HUES64 (cell line): ENCODE results near the gene AHRR.
"Not testable (repeated sequence)": the region's sequence is repeated elsewhere in the genome, so short reads cannot be mapped to it uniquely, and the experiment has no call there.

Experiments
- H3K27ac ChIP-seq: 2 replicates; pipeline ENCODE4 v1.7.0; 2013; ENCODE audit warnings: low read depth, low read length, inconsistent platforms
- H3K27me3 ChIP-seq: 2 replicates; pipeline ENCODE4 v1.6.1; 2013; ENCODE audit warnings: mild to moderate bottlenecking, low read length; ENCODE audit not compliant: insufficient read depth
- H3K36me3 ChIP-seq: 2 replicates; pipeline ENCODE4 v1.6.1; 2013; ENCODE audit warnings: mild to moderate bottlenecking, low read length; ENCODE audit not compliant: insufficient read depth
- H3K4me1 ChIP-seq: 2 replicates; pipeline ENCODE4 v1.6.1; 2013; ENCODE audit warnings: mild to moderate bottlenecking, low read length, moderate library complexity; ENCODE audit not compliant: insufficient read depth
- H3K4me3 ChIP-seq: 2 replicates; pipeline ENCODE4 v1.5.1; 2013; ENCODE audit warnings: mild to moderate bottlenecking, low read length, moderate library complexity
- H3K9ac ChIP-seq: 2 replicates; pipeline ENCODE4 v1.6.1; 2013; ENCODE audit warnings: mild to moderate bottlenecking, low read depth, low read length
- H3K9me3 ChIP-seq: 2 replicates; pipeline ENCODE4 v1.6.1; 2013; ENCODE audit warnings: low read depth, low read length; ENCODE audit not compliant: insufficient read depth
- WGBS: fragments of 150-250, 120-280 bp; methylation state at CpG from one replicate; pipeline ENCODE4 v1.1.7; 2013; ENCODE audit warnings: missing lambda C conversion rate; 5-methylcytosine and 5-hydroxymethylcytosine counted together

The AHRR gene

GRCh38 chr5:398475-399295, 77.2 kb downstream of the AHRR start:
- Histone ChIP-seq H3K27me3 (peaks cover 12% of the 10 kb centered on the region), H3K4me3 (no peak overlapping the region), H3K9me3 (no peaks in the 10 kb centered on the region), H3K27ac (no peak overlapping the region; the same call in 1 of the 2 replicates), H3K4me1 (peaks cover 13% of the 10 kb centered on the region), H3K36me3 (no peaks in the 10 kb centered on the region), H3K9ac (no peak overlapping the region)
- WGBS, result 91% methylated on average over 35 of the region's 35 CpGs

GRCh38 chr5:399296-400281, 78.1 kb downstream of the AHRR start:
- Histone ChIP-seq H3K4me3 (peak overlapping the region; percentile 28), H3K27me3 (peaks cover 12% of the 10 kb centered on the region), H3K4me1 (peaks cover 13% of the 10 kb centered on the region), H3K36me3 (no peaks in the 10 kb centered on the region), H3K9me3 (no peaks in the 10 kb centered on the region), H3K27ac (peak overlapping the region; percentile 80), H3K9ac (peak overlapping the region; percentile 61)
- 49% methylated on average over 44 of the region's 45 CpGs for WGBS

DNA sequence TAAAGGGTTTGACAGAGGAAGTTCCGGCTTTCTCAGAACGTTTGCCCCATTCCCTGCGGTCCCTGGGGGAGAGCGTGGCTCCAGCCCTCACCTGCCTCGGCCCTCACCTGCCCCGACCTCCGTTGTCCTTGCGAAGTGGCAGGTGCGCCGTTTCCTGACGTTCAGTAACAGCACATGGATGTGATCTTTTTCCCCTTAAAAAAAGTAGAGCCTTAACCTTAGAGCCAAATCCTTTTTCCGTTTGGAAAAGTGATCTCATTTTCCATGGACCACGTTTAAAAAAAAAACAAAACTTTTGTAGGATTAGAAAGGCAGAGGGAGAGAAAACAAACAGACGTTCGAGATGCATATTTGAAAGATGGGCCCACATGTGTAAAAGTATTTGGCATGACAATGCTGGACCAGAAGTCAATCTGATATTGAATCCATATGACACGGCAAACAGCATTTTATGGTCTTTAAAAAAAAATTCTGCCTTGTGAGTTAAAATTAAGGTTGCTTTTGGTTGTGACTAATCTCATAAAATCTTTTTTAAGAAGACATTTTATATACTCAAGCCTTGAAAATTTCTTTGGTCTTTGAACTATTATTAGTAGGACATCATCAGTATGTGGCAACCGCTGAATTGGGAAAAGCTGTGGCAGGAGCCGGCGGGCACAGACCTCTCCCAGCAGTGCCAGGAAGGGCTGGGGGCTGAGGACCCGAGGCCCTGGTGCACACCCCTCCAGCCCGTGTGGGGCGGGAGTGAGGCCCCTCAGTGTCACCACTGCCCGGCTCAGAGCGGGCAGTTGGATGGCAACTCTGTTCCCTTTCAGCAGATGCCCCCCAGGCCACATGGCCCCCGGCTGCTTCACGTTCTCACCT, 79.0 kb downstream of the AHRR start:
- H3K9ac ChIP-seq, result peak overlapping the region; percentile 61
- H3K27me3 ChIP-seq, result peaks cover 12% of the 10 kb centered on the region
- H3K4me1 ChIP-seq, result peaks cover 13% of the 10 kb centered on the region
- WGBS, result 72% methylated on average over 26 of the region's 26 CpGs
- no peaks in the 10 kb centered on the region for H3K36me3 ChIP-seq
- no peaks in the 10 kb centered on the region for H3K9me3 ChIP-seq
- peak overlapping the region; percentile 28 for H3K4me3 ChIP-seq
- peak overlapping the region; percentile 80 for H3K27ac ChIP-seq

GRCh38 chr5:401146-402034, 79.9 kb downstream of the AHRR start:
- H3K9ac ChIP-seq, result no peak overlapping the region
- H3K4me3 ChIP-seq, result no peak overlapping the region
- H3K36me3 ChIP-seq, result no peaks in the 10 kb centered on the region
- H3K27me3 ChIP-seq, result peaks cover 12% of the 10 kb centered on the region
- 92% methylated on average over 24 of the region's 24 CpGs for WGBS
- H3K4me1 ChIP-seq, result peaks cover 13% of the 10 kb centered on the region
- no peak overlapping the region for H3K27ac ChIP-seq
- H3K9me3 ChIP-seq, result no peaks in the 10 kb centered on the region

GRCh38 chr5:402219-402614, 80.7 kb downstream of the AHRR start:
- Histone ChIP-seq H3K4me1 (peaks cover 13% of the 10 kb centered on the region), H3K27me3 (peaks cover 12% of the 10 kb centered on the region)
- not testable (repeated sequence) for H3K4me3 ChIP-seq, H3K9me3 ChIP-seq, H3K9ac ChIP-seq, H3K27ac ChIP-seq, H3K36me3 ChIP-seq
- WGBS, result 95% methylated on average over 17 of the region's 17 CpGs

DNA sequence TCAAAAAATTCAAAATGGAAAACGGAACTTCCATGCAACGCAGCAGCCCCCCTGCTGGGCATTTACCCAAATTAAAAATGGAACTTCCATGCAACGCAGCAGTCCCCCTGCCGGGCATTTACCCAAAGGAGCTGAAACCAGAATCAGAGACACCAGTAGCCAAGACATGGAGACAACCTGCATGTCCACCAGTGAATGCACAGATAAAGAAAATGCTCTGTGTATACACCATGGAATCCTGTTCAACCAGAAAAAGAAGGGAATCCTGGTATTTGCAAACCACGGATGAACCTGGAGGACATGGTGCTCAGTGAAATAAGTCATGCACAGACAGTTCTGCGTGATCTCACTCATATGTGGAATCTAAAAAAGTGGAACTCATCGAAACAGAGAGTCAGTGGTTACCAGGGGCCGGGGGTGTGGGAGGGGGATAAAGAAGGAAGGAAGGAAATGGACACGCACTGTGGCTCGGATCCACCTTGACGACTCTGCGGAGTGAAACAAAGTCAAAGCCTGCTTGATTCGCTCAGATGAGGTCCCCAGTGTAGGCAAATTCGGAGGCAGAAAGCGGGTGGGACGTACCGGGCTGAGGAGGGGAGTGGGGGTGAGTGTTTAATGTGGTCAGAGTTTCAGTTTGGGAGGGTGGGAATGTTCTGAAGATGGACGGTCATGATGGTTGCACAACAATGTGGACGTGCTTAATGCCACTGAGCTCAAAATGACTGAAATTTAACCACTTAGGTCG, 81.3 kb downstream of the AHRR start:
- Histone ChIP-seq H3K4me3 (no peak overlapping the region), H3K9ac (no peak overlapping the region), H3K4me1 (peaks cover 13% of the 10 kb centered on the region), H3K36me3 (no peaks in the 10 kb centered on the region), H3K27me3 (peaks cover 12% of the 10 kb centered on the region), H3K9me3 (no peaks in the 10 kb centered on the region), H3K27ac (no peak overlapping the region)
- 94% methylated on average over 20 of the region's 20 CpGs for WGBS

DNA sequence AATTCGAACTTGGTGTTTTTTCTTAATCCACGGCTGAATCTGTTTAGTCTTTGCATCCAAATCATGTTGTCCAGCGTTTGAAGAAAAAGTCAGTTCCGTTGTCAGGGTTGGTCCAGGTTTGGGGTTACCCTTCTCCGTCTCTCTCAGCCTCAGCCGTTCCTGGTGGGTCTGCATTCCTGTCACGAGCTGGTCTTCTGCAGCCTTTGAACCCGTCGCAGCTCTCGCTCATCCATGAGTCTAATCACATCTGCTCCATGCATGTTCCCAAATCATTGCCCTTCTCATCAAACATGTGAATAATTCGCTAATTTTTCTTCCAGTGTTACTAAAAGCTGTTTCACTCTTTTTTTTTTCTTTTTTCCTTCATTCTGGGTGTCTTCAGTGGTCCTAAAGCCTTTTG, 82.5 kb downstream of the AHRR start:
- WGBS, result 91% methylated on average over 11 of the region's 11 CpGs
- Histone ChIP-seq H3K27me3 (peaks cover 12% of the 10 kb centered on the region), H3K4me3 (no peak overlapping the region), H3K9ac (no peak overlapping the region), H3K4me1 (peaks cover 13% of the 10 kb centered on the region), H3K27ac (no peak overlapping the region), H3K9me3 (no peaks in the 10 kb centered on the region), H3K36me3 (no peaks in the 10 kb centered on the region)

DNA sequence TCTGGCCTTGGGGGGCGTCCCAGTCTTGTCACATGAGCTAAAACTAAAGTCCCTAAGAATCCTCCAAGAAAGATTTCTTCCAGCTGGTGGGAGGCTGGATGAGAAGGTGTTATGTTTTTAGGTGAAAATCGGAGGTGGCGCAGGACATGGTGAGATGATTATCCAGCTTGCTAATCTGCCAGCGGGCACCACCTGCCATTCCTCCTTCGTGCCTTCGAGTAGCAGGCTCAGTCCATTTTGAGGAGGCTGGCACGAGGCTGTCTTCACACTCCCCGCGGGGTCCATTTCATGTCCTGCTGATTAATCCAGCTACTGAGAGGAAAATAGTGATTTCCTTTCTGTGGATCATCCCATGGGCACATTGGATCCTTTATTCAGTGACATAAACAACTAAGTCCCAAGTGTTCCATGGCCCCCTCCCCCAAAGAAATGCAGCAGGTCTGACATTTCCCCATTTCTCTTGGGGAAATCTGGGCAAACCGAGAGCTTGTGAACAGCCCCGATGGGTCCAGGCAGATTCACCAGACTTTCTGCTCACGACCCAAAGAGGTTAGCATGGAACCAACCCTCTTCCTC, 83.2 kb downstream of the AHRR start:
- Histone ChIP-seq H3K4me3 (no peak overlapping the region), H3K27ac (no peak overlapping the region), H3K36me3 (no peaks in the 10 kb centered on the region), H3K4me1 (peaks cover 9% of the 10 kb centered on the region), H3K9ac (no peak overlapping the region), H3K9me3 (no peaks in the 10 kb centered on the region), H3K27me3 (peaks cover 12% of the 10 kb centered on the region)
- 93% methylated on average over 12 of the region's 12 CpGs for WGBS

GRCh38 chr5:405421-405820, 83.9 kb downstream of the AHRR start:
- Histone ChIP-seq H3K9me3 (no peaks in the 10 kb centered on the region), H3K4me3 (no peak overlapping the region), H3K27ac (no peak overlapping the region), H3K9ac (no peak overlapping the region), H3K36me3 (no peaks in the 10 kb centered on the region), H3K4me1 (peaks cover 2% of the 10 kb centered on the region; the same call in 1 of the 2 replicates), H3K27me3 (peaks cover 5% of the 10 kb centered on the region; the same call in 1 of the 2 replicates)
- WGBS, result 91% methylated on average over 18 of the region's 18 CpGs
